Hypothalamus (tissue), 51 donors: ENCODE results near the gene OCA2.

Experiments used
- DNase-seq, 51 donors: peaks; one replicate each; lab custom pipeline; 2025; lab: John Stamatoyannopoulos, UW

Gene OCA2

DNA sequence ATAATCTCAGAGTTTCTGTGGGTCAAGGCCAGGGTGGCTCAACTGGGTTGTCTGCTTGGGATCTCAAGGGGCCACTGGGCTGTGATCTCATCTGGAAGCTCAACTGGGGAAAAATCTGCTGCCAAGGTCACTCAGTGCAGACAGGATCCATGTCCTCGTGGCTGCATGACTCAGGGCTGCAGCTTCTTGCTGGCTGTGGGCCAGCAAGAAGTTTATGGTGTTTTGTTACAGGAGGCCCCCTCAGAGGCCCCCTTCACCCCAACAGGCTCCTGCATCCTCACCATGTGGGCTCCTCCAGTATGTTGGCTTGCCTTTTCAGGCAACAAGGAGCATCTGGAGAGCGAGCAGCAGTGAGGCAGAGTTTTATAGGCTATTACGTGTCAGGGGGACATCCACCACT is 14.6 kb downstream of the OCA2 start:
- no peak for DNase-seq

GRCh38 chr15:28082891-28083684 is 16.0 kb downstream of the OCA2 start:
- DNase-seq, result no peak

- no peak for DNase-seq
These were observed 17.5 kb downstream of the OCA2 start for GRCh38 chr15:28081594-28081993.

- no peak for DNase-seq
These were observed 18.7 kb downstream of the OCA2 start for GRCh38 chr15:28080386-28080785.

DNA sequence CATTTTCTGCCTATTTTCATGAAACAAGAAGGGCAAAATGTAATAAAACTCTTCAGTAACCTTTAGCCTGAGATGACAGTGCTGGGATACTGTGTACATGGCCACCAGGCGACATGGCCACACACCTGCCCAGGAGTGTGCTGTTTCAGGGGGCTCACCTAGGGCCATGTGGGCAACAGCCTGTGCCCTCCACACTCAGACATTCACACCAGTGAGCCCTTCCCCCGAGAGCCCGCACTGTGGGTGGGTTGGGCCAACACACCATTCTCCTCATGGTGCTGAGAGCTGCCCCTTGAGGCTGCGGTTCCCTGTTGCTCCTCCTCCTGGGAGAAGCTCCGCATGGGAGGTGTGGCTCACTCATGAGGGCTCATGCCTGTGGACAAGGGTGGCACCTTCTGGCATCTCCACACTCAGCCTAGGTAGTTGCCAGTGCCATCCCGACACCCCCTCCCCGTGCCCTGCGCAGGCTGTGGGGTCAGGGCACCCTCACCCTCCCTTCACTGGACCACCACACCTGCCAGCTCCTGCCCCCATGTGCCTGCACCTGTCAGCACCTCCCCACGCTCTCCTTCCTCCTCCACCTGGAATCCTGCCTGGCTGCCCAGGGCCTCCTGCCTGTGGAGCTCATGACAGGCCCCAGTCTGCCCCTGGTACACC is 19.7 kb downstream of the OCA2 start:
- DNase-seq, result no peak

DNA sequence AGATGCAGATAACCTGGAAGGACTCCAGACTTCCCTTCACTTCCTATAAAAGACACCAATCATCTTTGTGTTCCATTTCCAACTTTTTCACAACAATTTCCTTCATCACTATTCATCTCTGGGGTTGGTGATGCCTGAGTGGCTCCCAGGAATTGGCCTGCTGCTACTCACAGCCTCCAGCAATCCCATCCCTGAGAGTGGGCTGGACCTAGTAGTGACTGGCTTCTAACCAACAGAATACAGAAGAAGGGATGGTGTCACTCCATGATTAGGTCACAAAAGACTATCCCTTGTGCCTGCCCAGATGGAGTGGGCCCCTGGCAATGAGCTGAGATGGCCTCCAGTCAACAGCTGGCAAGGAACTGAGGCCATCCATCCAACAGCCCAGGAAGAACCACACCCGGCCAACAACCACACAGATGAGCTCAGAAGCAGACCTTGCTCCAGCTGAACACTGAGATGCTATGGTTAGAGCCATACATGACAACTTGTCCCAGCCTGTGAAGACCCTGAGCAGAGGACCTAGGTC is 20.9 kb downstream of the OCA2 start:
- no peak for DNase-seq

DNA sequence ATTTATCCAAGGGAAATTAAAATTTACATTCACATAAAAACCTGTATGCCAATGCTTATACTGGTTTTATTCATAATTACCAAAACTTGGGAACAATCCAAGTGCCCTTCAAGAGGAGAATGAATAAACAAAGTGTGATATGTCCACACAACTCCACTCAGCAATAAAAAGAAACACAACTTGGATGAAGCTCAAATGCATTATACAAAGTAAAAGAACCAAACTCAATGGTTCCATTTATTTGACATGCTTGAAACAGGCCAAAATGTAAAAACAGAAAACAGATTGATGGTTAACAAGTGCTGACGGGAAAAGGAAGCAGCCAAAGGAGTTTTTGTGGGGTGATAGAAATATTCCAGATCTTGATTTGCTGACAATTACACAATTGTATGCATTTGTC is 23.5 kb downstream of the OCA2 start:
- DNase-seq, result no peak

DNA sequence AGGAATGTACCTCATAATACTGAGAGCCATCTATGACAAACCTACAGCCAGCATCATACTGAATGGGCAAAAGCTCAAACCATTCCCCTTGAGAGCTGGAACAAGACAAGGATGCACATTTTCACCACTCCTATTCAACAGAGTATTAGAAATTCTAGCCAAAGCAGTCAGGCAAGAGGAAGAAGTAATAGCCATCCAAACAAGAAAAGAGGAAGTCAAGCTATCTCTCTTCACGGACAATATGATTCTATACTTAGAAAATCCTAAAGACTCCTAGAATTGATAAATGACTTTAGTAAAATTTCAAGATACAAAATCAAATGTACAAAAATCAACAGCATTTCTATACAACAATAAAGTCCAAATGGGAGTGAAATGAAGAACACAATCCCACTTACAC is 30.2 kb downstream of the OCA2 start:
- DNase-seq, result no peak

DNA sequence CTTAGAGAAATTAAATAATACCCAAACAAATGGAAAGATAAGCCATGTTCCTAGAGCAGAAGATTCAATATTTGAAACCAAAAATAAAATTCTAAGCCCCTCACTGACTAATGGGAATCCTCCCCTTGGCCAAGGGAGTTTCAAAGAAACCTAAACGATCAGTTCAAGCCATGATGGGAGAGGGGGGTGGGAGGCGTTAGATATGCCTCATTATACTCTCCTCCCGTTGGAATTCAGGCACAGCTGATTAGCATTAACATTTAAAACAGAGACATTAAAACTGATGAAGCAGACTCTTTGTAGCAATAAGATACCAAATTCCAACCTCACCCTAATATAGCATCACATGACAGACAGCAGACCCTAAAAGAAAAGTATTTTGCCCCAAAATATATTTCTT is 32.9 kb downstream of the OCA2 start:
- no peak for DNase-seq

GRCh38 chr15:28060005-28060404 is 39.1 kb downstream of the OCA2 start:
- DNase-seq, result no peak

- no peak for DNase-seq
These were observed 41.0 kb downstream of the OCA2 start for GRCh38 chr15:28058082-28058481.

- no peak for DNase-seq
These were observed 47.0 kb downstream of the OCA2 start for GRCh38 chr15:28051955-28052633.

GRCh38 chr15:28049581-28049980 is 49.5 kb downstream of the OCA2 start:
- DNase-seq, result no peak

- DNase-seq, result no peak
These were observed 51.8 kb downstream of the OCA2 start for GRCh38 chr15:28047277-28047676.

DNA sequence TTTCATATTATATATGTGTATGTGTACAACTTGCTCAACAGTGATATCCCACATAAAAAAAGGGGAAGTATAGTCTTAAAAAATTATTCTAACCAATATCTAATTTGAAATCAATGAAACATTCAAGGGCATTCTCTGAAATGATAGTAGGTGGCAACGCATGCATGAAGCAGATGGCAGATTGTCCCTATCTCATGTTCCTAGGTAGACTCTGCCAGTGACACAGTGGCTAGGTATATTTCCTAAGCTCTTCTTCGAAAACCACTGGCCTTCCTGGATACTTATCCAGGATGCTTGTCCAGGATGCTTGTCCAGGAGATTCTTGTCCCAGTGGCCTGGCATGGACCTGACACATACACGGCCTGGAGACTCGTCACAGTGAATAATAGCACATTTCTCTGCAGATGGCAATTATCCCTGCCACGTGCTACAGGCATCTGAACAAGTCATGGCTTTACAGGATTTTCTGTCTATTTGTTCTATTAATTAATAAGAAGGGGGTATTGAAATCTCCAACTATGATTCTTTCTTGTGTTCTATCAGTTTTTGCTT is 54.9 kb downstream of the OCA2 start:
- DNase-seq, result no peak

GRCh38 chr15:28043691-28044091 is 55.4 kb downstream of the OCA2 start:
- DNase-seq, result no peak

GRCh38 chr15:28037969-28038590 is 61.0 kb downstream of the OCA2 start:
- DNase-seq, result no peak

DNA sequence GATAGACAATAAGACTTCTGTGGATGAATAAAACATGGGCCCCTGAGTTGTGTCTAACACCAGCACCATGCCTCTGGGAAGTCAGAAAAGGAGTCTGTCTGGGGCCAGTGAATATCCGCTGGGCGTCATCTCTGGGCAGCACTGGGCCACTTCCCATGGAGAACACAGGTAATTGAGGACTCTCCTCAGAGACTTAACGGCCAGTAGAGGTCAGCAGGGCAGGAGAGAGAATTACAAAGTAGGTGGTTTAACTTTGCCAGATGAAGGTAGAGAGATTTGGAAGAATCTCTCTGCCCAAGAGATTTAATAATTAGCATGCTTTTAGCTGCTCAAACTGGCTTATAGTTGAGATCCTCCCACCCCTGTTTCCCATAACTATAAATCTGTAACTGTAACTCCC is 65.7 kb downstream of the OCA2 start:
- no peak for DNase-seq

- no peak for DNase-seq
These were observed 68.3 kb downstream of the OCA2 start for GRCh38 chr15:28030801-28031200.

GRCh38 chr15:28027714-28028076 is 71.4 kb downstream of the OCA2 start:
- DNase-seq, result no peak
